HCT116 (cell line): Measurements from ENCODE around the gene FILIP1.
"Not testable (repeated sequence)": the region's sequence is repeated elsewhere in the genome, so short reads cannot be mapped to it uniquely, and the experiment has no call there.

Experiments used
- POLR2A ChIP-seq: IDR thresholded peaks from 2 replicates; pipeline ENCODE4 v1.7.0; 2011; ENCODE audit warnings: borderline replicate concordance; ENCODE audit not compliant: insufficient read depth, insufficient read length; ENCODE audit errors: extremely low read depth
- SP1 ChIP-seq: IDR thresholded peaks from 2 replicates; pipeline ENCODE4 v1.6.1; 2012; ENCODE audit warnings: low read depth
- YY1 ChIP-seq: IDR thresholded peaks from 2 replicates; pipeline ENCODE4 v1.6.1; 2011; ENCODE audit warnings: low read length, low read depth, moderate library complexity, mild to moderate bottlenecking; ENCODE audit not compliant: insufficient replicate concordance; ENCODE audit errors: extremely low read depth
- TF ChIP-seq, protein P1 (sequence below), 3 experiments: fragments of 200-600 bp in 1 of 3; sonication (generic) in 1 of 3; IDR thresholded peaks in 2 of 3; conservative IDR thresholded peaks in 1 of 3; 2 replicates each; pipeline ENCODE4 v1.5.1; 2012 to 2017; ENCODE audit warnings: low read depth in 2 of 3, low read length in 2 of 3, antibody characterized with exemption in 1 of 3, borderline replicate concordance in 1 of 3, control low read depth in 1 of 3, mild to moderate bottlenecking in 1 of 3, mixed read lengths in 1 of 3, mixed run types in 1 of 3, moderate library complexity in 1 of 3; ENCODE audit not compliant: insufficient read depth in 1 of 3
- TF ChIP-seq, protein P2 (sequence below): IDR thresholded peaks from 2 replicates; pipeline ENCODE4 v1.6.1; 2012; ENCODE audit warnings: low read depth

DNA sequence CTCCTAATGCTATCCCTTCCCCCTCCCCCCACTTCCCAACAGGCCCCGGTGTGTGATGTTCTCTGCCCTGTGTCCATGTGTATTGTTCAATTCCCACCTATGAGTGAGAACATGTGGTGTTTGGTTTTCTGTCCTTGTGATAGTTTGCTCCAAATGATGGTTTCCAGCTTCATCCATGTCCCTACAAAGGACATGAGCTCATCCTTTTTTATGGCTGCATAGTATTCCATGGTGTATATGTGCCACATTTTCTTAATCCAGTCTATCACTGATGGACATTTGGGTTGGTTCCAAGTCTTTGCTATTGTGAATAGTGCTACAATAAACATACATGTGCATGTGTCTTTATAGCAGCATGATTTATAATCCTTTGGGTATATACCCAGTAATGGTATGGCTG is 60.8 kb downstream of the FILIP1 start:
- not testable (repeated sequence) for TF ChIP-seq POLR2A, YY1, SP1
- TF ChIP-seq, protein P1, sequence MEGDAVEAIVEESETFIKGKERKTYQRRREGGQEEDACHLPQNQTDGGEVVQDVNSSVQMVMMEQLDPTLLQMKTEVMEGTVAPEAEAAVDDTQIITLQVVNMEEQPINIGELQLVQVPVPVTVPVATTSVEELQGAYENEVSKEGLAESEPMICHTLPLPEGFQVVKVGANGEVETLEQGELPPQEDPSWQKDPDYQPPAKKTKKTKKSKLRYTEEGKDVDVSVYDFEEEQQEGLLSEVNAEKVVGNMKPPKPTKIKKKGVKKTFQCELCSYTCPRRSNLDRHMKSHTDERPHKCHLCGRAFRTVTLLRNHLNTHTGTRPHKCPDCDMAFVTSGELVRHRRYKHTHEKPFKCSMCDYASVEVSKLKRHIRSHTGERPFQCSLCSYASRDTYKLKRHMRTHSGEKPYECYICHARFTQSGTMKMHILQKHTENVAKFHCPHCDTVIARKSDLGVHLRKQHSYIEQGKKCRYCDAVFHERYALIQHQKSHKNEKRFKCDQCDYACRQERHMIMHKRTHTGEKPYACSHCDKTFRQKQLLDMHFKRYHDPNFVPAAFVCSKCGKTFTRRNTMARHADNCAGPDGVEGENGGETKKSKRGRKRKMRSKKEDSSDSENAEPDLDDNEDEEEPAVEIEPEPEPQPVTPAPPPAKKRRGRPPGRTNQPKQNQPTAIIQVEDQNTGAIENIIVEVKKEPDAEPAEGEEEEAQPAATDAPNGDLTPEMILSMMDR (IDR thresholded peaks at IDR 0.05 in 2 of 3, conservative IDR thresholded peaks at IDR 0.05 in 1 of 3; ENCODE audit: borderline replicate concordance in 1 of 3, insufficient read depth in 1 of 3, low read depth in 2 of 3, low read length in 2 of 3): not testable (repeated sequence)
- TF ChIP-seq, protein P2, sequence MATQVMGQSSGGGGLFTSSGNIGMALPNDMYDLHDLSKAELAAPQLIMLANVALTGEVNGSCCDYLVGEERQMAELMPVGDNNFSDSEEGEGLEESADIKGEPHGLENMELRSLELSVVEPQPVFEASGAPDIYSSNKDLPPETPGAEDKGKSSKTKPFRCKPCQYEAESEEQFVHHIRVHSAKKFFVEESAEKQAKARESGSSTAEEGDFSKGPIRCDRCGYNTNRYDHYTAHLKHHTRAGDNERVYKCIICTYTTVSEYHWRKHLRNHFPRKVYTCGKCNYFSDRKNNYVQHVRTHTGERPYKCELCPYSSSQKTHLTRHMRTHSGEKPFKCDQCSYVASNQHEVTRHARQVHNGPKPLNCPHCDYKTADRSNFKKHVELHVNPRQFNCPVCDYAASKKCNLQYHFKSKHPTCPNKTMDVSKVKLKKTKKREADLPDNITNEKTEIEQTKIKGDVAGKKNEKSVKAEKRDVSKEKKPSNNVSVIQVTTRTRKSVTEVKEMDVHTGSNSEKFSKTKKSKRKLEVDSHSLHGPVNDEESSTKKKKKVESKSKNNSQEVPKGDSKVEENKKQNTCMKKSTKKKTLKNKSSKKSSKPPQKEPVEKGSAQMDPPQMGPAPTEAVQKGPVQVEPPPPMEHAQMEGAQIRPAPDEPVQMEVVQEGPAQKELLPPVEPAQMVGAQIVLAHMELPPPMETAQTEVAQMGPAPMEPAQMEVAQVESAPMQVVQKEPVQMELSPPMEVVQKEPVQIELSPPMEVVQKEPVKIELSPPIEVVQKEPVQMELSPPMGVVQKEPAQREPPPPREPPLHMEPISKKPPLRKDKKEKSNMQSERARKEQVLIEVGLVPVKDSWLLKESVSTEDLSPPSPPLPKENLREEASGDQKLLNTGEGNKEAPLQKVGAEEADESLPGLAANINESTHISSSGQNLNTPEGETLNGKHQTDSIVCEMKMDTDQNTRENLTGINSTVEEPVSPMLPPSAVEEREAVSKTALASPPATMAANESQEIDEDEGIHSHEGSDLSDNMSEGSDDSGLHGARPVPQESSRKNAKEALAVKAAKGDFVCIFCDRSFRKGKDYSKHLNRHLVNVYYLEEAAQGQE: not testable (repeated sequence)
